HG03521 (cell line): ENCODE data around the gene ZNF26.
A peak's percentile ranks its signal among the peaks of the same experiment; 100 is the strongest.
"Not testable (repeated sequence)": the region's sequence is repeated elsewhere in the genome, so short reads cannot be mapped to it uniquely, and the experiment has no call there.

ENCODE experiments used
- ATAC-seq: cut with Tn5 transposase; IDR thresholded peaks from one replicate; pipeline ENCODE4 v1.9.1; 2021; ENCODE audit warnings: mild to moderate bottlenecking, moderate library complexity; ENCODE audit not compliant: unreplicated experiment

Gene ZNF26, protein sequence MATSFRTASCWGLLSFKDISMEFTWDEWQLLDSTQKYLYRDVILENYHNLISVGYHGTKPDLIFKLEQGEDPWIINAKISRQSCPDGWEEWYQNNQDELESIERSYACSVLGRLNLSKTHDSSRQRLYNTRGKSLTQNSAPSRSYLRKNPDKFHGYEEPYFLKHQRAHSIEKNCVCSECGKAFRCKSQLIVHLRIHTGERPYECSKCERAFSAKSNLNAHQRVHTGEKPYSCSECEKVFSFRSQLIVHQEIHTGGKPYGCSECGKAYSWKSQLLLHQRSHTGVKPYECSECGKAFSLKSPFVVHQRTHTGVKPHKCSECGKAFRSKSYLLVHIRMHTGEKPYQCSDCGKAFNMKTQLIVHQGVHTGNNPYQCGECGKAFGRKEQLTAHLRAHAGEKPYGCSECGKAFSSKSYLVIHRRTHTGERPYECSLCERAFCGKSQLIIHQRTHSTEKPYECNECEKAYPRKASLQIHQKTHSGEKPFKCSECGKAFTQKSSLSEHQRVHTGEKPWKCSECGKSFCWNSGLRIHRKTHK

DNA sequence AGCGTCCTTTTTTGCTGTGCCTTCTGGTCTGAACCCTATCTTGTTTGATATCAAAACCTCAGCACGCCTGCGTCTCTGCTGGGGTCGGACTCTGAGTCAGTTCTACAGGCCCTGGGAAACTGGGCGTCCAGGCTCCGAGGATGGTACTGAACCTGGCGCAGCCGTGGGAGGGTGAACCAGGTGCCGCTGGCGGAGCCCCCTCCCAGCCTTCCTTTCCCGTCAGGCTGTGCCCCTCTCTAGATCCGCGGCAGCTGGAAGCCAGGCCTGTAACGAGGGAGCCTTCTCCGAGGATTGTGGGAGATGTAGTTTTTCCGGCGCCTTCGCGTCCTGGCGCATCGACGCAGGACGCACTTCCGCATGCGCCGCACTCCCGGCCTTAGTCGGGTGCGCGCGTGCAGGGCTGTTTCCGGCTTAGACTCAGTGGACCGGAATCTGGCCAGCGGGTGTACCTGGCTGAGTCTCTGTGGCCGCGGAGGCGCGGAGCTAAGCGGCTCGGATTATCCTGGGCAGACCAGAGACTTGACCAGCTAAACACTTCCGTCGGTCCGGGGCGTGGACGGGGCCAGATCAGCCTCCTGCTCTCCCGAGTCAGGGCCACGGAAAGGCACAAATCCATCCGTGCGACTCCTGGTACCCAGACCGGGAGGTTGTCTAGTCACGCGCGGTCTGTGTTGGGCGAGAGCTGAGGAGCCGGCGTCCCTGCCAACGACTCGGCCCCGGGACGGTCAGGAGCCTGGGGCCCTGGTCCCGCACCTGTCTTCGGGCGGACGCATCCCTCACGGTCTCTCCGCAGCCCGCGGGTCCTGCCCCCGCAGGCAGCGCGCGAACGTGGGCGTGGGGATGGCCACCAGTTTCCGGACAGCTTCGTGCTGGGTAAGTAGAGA, at the start of gene ZNF26:
ZNF26 (plus strand) TSS at position 367 of the 884 bp plus-strand sequence; CDS start at position 841, 474 bp downstream.
- peak; percentile 96 for ATAC-seq

DNA sequence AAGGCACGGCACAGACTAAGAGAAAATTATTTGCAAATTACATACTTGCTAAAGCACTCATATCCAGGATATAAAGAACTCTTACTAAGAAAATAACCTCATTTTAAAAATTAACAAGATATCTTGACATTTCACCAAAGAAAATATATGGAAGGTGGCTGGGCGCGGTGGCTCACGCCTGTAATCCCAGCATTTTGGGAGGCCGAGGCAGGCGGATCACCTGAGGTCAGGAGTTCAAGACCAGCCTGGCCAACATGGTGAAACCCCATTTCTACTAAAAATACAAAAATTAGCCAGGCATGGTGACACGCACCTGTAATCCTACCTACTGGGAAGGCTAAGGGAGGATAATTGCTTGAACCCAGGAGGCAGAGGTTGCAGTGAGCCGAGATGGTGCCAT, 49.2 kb upstream of the ZNF26 start:
- ATAC-seq, result not testable (repeated sequence)

DNA sequence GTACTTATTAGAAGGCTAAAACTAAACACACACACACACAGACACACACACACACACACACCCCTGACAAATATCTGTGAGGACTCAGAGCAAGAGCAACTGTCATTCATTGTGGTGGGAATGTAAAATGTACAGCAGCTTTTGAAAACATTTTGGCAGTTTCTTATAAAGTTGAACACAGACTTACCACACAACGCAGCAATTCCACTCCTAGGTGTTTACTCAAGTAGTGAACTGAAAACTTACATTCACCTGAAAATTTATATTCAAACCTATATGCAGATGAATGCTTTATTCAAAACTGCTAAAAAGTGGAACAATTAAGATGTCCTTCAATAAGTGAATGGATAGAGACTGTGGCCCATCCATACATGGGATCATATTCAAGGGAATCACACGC, 48.7 kb upstream of the ZNF26 start:
- ATAC-seq, result no peak

DNA sequence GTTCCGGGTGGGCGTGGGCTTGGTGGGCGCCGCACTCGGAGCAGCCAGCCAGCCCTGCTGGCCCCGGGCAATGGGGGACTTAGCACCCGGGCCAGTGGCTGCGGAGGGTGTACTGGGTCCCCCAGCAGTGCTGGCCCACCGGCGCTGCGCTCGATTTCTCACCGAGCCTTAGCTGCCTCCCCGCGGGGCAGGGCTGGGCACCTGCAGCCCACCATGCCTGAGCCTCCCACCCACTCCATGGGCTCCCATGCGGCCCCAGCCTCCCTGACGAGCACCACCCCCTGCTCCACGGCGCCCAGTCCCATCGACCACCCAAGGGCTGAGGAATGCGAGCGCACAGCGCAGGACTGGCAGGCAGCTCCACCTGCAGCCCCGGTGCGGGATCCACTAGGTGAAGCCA, 47.4 kb upstream of the ZNF26 start:
- ATAC-seq, result not testable (repeated sequence)

GRCh38 chr12:132940071-132940719, 46.0 kb upstream of the ZNF26 start:
- no peak for ATAC-seq

- ATAC-seq, result no peak
These were observed 44.7 kb upstream of the ZNF26 start for GRCh38 chr12:132941336-132941954.

DNA sequence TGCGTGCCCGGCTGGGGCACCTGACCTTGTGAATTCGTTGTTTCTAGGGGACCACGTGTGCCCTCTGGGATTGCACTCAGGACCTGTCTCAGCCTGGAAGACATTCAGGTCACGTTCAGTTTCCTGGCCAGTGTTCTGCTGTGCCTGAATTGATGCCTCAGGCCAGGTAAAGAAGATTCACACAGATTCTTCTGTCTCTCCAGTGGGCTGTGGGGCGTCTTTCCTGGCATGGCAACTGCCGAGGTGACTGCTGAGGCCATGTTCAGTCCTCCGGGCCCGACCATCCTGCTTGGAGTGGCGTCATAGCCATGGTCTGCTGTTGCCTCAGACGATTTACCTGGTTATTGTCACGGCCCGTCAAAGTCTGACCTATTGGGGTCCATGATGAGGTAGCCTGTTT, 43.6 kb upstream of the ZNF26 start:
- no peak for ATAC-seq

DNA sequence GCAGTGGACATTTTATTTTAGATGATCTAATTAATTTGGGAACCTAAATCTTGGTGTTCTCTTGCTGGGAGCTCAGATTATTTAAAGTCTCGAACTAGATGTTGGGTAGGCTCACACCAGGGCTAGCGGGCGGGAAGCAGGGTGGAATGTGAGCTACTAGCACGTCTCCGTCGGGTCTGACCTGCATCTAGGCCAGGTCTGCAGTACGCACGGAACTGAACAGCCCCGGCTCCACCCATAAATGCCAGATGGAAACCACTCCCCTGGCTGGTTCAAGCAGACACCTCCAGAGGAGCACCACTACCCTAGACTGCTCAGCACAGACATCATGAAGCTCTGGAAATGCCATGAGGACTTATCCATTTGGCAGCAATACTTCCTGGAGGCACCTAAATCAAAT, 40.4 kb upstream of the ZNF26 start:
- ATAC-seq, result no peak

- ATAC-seq, result no peak
These were observed 39.8 kb upstream of the ZNF26 start for GRCh38 chr12:132946246-132946820.

GRCh38 chr12:132948146-132949066, 37.8 kb upstream of the ZNF26 start:
- no peak for ATAC-seq

DNA sequence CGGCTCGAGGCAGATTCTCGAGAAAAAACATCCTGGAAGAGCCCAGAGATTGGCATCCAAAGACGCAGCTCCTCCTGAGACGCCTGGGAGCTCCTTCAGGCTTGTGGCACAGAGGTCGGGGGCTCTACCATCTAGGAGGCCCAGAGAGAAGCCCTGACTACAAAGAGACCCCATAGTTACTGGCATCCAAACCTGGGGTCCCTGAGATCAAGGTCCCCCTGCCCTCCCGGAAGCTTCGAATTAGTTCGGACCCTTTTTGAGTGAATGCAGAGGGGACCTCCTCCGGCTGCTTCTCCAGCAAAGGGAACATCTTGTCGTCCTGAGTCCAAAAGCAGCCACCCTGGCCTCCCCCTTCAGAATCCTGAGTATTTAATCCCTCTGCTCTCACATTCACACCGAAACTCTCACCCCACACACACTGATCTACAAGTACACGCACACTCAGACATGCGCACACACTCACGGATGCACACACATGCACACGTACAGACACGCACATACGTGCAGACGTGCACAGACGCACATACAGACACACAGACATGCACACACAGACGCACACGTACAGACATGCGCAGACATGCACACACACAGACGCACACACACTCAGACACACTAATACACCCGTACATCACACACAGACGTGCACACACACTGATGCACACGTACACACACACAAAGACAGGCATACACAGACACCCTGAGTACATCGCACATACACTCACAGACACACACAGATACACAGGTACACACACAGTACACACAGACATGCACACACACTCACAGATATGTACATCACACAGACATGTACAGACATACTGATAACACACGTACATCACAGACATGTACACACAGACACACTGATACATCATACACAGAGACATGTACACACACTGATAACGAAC, 36.0 kb upstream of the ZNF26 start:
- ATAC-seq, result no peak

DNA sequence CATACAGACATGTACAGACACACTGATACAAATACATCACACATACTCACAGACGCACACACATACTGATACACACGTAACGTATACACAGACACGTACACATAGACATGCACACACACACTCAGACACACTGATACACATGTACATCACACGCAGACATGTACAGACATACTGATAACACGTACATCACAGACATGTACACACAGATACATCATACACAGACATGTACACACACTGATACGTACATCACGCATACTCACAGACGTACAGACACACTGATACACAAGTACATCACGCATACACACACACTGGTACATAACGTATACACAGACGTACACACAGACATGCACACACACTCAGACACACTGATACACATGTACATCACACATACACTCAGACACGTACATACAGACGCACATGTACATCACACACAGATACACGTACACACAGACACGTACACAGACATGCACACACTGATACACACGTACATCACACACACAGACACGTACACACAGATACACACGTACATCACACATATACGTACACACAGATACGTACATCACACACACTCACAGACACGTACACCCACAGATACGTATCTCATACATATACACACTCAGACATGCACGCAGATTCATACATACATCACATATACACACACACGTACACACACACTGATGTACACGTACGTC, 35.2 kb upstream of the ZNF26 start:
- ATAC-seq, result no peak

DNA sequence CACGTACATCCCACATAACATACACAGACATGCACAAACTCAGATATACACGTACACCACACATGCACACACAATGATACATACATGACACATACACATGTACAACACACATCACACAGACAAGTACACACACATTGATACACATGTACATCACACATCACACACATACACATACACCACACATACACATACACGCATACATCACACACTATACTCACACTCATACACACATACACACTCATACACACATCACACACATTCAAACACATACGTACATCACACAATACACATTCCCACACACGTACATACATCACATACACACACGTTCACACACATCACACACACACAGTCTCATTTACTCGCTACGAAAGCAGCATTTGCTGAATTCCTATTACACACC, 34.5 kb upstream of the ZNF26 start:
- ATAC-seq, result no peak

DNA sequence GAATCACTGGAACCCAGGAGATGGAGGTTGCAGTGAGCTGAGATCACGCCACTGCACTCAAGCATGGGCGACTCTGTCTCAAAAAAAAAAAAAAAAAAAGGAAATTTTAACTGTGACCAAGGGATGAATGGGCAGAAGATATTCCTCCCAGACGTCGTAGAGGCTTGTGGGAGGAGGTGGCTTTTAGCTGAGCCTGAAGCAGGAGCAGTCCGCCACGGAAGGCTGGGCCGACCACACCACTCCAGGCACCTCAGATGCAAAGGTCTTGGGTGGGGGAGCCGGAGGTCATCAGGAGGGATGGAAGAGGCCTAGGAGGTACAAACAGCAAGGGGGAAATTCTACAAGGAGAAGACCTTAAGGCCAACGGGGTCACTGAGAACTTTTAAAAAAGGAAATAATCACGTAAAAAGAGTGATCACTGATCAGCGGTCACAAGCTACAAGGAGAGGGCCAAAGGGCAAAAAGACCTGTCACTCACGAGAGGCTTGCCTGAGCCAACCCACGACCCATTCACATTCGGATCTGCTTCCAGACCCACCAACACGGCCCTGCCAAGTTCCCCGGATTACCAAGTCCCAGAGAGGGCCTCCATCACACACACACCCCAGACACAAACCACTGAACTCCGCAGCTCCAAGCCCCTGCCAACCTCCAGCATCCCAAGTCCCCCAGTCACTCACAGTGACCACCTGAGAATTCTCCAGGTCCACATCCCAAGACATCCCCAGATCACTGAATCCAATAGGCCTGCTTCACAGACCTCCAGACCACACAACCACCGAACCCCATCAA, 33.6 kb upstream of the ZNF26 start:
- no peak for ATAC-seq

GRCh38 chr12:132953163-132953425, 33.1 kb upstream of the ZNF26 start:
- ATAC-seq, result no peak

DNA sequence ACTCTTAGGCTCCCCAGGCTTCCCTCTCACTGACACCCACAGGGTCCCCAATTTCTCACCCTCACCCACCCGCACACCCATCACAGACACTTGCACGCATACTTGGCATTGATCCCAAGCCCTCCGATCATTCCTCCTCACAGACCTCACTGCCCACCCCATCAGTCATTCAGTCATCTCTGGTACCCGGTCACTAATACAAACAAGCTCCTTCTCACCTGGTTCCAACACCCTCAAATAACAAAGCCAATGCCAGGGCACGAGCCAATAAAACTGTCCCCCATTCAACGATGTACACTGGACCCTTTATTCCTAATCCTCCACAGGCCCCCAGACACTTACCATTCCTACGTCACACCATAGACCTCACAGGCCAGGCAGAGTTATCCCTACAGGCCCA, 32.4 kb upstream of the ZNF26 start:
- ATAC-seq, result no peak

- ATAC-seq, result no peak
These were observed 31.6 kb upstream of the ZNF26 start for GRCh38 chr12:132954471-132955048.
